PFSK-1 (cell line): ENCODE results near the gene NXPE3.

Experiments used
- FOXP2 ChIP-seq: optimal IDR thresholded peaks from 2 replicates; pipeline ENCODE3; 2011; ENCODE audit warnings: borderline replicate concordance, control low read depth, inconsistent platforms; ENCODE audit not compliant: insufficient read depth; ENCODE audit errors: extremely low read length, extremely low read depth
- POLR2AphosphoS5 ChIP-seq: IDR thresholded peaks from 2 replicates; pipeline ENCODE4 v1.6.1; 2012; ENCODE audit warnings: low read depth, mild to moderate bottlenecking, control low read depth, low read length, moderate library complexity
- SIN3A ChIP-seq: IDR thresholded peaks from 2 replicates; pipeline ENCODE4 v1.6.1; 2012; ENCODE audit warnings: mild to moderate bottlenecking, low read length, moderate library complexity, borderline replicate concordance; ENCODE audit not compliant: insufficient read depth
- TAF1 ChIP-seq: IDR thresholded peaks from 2 replicates; pipeline ENCODE4 v1.6.1; 2012; ENCODE audit warnings: low read length, control low read depth, borderline replicate concordance; ENCODE audit not compliant: insufficient read depth
- TF ChIP-seq, protein P1 (sequence below), 2 experiments: IDR thresholded peaks; 2 replicates each; pipeline versions ENCODE4 v1.6.1 to v1.8.0; 2011 to 2012; ENCODE audit warnings: low read depth in 2 of 2, low read length in 2 of 2, control low read depth in 1 of 2, inconsistent platforms in 1 of 2, mild to moderate bottlenecking in 1 of 2, moderate library complexity in 1 of 2; ENCODE audit not compliant: insufficient read depth in 1 of 2

DNA sequence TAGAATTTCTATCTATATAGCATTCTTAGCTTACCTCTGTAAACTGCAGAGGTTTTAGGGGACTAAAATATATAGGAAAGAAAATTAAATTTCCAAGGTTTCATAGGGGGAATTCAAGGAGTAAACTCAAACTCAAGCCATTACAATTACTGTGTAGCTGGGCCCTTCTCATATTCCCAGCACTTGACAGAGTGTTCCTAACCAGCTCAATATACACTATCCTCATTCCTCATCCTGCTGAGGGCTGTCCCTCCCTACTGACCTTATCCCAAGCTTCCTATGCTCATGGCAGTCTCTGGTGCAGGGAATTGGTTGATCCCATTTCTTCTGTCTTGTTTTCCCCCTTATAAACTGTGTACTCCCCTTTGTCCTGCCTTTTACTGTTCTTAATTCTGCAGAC lies 33.9 kb downstream of the NXPE3 start:
- TF ChIP-seq TAF1 (no peak), POLR2AphosphoS5 (no peak), SIN3A (no peak), FOXP2 (no peak)
- TF ChIP-seq, protein P1, sequence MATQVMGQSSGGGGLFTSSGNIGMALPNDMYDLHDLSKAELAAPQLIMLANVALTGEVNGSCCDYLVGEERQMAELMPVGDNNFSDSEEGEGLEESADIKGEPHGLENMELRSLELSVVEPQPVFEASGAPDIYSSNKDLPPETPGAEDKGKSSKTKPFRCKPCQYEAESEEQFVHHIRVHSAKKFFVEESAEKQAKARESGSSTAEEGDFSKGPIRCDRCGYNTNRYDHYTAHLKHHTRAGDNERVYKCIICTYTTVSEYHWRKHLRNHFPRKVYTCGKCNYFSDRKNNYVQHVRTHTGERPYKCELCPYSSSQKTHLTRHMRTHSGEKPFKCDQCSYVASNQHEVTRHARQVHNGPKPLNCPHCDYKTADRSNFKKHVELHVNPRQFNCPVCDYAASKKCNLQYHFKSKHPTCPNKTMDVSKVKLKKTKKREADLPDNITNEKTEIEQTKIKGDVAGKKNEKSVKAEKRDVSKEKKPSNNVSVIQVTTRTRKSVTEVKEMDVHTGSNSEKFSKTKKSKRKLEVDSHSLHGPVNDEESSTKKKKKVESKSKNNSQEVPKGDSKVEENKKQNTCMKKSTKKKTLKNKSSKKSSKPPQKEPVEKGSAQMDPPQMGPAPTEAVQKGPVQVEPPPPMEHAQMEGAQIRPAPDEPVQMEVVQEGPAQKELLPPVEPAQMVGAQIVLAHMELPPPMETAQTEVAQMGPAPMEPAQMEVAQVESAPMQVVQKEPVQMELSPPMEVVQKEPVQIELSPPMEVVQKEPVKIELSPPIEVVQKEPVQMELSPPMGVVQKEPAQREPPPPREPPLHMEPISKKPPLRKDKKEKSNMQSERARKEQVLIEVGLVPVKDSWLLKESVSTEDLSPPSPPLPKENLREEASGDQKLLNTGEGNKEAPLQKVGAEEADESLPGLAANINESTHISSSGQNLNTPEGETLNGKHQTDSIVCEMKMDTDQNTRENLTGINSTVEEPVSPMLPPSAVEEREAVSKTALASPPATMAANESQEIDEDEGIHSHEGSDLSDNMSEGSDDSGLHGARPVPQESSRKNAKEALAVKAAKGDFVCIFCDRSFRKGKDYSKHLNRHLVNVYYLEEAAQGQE (IDR thresholded peaks at IDR 0.05; ENCODE audit: insufficient read depth in 1 of 2, low read depth in 2 of 2, low read length in 2 of 2) = no peak
